Brain microvascular endothelial cell (primary cell): Measurements from ENCODE around the gene SUN5.

ENCODE experiments used
- DNase-seq: peaks from one replicate; pipeline ENCODE4 v3.0.0-alpha.2; 2020
- H3K27ac ChIP-seq: fragments of 250-450 bp; sonication (Bioruptor Pico); 2 replicates; pipeline ENCODE4 v1.5.1; 2020; ENCODE audit warnings: mild to moderate bottlenecking, moderate library complexity
- H3K27me3 ChIP-seq: fragments of 250-450 bp; sonication (Bioruptor Pico); replicated peaks from 2 replicates; pipeline ENCODE4 v1.5.1; 2020; ENCODE audit warnings: mild to moderate bottlenecking
- H3K36me3 ChIP-seq: fragments of 250-450 bp; sonication (Bioruptor Pico); replicated peaks from 2 replicates; pipeline ENCODE4 v1.5.1; 2020; ENCODE audit warnings: mild to moderate bottlenecking
- H3K4me3 ChIP-seq: 2 replicates; pipeline ENCODE4 v1.5.1; 2011; ENCODE audit warnings: low read depth, mild to moderate bottlenecking, control low read depth, low read length, moderate library complexity
- in situ Hi-C: cut with HindIII; loops from 2 replicates; pipeline ENCODE4 v1.10.0; 2017; ENCODE audit warnings: low sequenced_read_pairs, low pct_ligation_motif_present
- TF ChIP-seq, protein P1 (sequence below): IDR thresholded peaks from 2 replicates; pipeline ENCODE4 v1.5.1; 2011; ENCODE audit warnings: low read depth, mild to moderate bottlenecking, moderate library complexity, low read length, control low read depth, inconsistent platforms; ENCODE audit errors: missing control alignments

SUN5 gene

DNA sequence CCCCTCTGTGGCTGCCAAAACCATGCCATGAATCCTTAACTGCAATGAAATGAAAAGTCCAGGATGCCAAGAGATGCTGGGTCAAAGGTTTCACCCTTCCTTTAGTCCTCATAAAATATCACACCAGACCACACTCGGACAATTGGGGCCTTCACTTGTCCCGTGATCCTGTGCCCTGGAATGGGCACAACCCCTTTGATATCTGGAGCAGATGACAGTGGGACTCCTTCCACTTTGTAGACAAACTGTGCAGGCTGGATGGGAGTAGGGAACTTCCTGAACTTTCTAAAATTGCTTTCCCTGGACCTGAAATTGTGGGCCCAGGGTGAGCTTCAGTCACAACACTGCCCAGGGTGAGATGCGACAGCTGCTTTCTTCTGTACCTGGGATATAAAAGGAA lies 17.6 kb upstream of the SUN5 start:
- TF ChIP-seq, protein P1, sequence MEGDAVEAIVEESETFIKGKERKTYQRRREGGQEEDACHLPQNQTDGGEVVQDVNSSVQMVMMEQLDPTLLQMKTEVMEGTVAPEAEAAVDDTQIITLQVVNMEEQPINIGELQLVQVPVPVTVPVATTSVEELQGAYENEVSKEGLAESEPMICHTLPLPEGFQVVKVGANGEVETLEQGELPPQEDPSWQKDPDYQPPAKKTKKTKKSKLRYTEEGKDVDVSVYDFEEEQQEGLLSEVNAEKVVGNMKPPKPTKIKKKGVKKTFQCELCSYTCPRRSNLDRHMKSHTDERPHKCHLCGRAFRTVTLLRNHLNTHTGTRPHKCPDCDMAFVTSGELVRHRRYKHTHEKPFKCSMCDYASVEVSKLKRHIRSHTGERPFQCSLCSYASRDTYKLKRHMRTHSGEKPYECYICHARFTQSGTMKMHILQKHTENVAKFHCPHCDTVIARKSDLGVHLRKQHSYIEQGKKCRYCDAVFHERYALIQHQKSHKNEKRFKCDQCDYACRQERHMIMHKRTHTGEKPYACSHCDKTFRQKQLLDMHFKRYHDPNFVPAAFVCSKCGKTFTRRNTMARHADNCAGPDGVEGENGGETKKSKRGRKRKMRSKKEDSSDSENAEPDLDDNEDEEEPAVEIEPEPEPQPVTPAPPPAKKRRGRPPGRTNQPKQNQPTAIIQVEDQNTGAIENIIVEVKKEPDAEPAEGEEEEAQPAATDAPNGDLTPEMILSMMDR, result no peak
- no peak for DNase-seq
- H3K4me3 ChIP-seq, result no peak overlapping the region
- no peaks in the 10 kb centered on the region for H3K27me3 ChIP-seq
- in situ Hi-C loops, result no loop called here
- H3K36me3 ChIP-seq, result no peaks in the 10 kb centered on the region
- H3K27ac ChIP-seq, result no peak overlapping the region

DNA sequence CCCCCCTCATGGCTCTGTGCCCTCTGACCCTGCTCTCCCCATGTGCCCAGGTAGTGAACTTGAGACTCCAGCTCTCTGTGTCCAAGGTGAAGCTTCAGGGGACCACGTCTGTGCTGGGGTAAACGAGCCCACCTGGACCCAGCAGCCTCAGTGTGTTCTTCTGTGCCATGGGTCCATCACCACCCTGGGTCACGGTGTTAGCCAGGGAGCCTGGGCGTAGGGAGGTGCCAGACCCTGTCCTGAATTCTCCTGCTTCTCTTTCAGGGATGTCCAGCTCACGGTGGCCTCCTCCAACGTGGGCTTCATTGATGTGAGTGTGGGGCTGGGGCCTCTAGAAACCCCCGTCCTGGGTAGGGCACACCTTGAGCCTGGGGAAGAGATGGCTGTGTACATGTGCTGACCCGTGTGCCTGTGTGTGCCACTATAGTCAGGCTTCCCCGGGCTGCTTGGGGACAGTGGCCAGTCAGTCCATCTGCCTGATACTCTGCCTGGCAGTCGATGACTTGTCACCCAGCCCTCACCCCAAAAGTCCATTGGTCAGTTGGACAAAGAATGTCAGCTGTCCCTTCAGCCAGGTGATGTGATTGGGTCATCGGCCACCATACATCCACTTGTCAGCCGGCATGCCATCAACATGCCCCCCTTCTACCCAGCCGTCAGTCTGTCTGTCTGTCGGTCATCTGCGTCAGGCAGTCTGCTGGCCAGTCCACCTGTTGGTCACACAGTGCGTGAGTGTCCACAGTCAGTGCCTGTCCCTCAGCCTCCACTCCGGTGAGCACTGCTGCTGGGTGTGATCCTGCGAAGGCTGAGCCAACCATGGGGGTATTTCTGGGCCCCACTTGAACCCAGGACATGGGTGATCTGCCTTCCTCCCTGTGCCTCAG lies 16.3 kb upstream of the SUN5 start:
- no peak overlapping the region for H3K27ac ChIP-seq
- H3K4me3 ChIP-seq, result no peak overlapping the region
- in situ Hi-C loops, result no loop called here
- no peaks in the 10 kb centered on the region for H3K27me3 ChIP-seq
- no peak for DNase-seq
- TF ChIP-seq, protein P1, result no peak
- H3K36me3 ChIP-seq, result no peaks in the 10 kb centered on the region

DNA sequence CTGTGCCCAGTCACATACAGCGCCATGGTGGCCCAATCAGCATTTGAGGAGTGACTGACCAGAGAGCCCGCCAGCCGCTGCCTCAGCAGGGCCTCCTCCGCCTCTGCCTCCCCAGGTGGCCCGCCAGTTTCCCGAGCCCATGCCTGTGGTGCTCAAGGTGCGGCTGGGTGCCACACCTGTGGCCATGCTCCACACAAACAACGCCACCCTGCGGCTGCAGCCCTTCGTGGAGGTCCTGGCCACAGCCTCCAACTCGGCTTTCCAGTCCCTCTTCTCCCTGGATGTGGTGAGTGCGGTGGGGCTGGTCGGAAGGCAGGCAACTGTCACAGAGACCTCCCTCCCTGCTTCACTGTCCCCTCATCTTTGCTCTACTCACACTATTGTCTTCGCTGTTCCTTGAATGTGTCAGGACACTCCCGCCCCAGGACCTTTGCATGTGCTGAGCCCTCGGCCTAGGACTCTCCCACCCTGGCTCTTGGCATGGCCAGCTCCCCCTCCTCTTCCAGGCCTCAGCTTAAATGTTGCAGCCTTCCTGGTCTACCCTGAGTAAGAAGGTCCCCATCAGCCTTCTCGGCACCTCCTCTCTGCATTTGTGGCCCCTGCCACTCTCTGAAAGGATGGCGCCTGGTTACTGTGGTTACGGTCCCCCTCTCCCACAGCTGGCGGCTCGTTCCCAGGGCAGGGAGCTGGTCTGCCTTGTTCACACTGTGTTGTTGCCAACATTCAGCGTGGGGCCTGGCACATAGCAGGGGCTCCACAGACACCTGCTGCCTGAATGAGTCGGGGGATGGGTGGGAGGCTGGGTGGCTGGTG lies 15.4 kb upstream of the SUN5 start:
- TF ChIP-seq, protein P1, result no peak
- Histone ChIP-seq H3K27ac (no peak overlapping the region), H3K4me3 (no peak overlapping the region), H3K27me3 (no peaks in the 10 kb centered on the region), H3K36me3 (no peaks in the 10 kb centered on the region)
- in situ Hi-C loops, result no loop called here
- no peak for DNase-seq

DNA sequence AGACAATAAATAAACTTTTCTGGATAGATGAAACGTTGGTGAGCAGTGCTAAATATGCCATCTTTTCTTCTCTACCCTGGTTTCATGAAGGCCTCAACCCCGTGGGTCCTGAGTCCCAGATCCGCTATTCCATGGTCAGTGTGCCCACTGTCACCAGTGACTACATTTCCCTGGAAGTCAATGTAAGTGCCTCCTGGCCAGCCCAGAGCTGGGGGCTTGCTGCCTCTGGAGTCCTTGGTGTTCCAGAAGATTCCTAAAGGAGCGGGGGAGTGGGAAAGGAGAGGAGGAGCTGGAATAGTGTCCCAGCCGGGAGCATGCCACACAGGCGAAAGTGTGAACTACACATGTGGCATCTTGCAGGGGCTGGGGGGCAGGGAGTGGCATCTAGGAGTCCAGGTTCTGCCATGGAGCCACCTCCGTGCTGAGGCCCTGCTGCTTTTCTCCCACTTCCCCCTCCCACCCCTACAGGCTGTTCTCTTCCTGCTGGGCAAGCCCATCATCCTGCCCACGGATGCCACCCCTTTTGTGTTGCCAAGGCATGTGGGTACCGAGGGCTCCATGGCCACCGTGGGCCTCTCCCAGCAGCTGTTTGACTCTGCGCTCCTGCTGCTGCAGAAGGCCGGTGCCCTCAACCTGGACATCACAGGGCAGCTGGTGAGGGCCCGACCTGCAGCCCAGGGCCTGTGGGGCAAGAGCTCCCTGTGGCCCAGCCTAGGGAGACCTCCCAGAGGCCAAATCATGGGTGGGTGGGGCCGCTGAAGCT lies 14.1 kb upstream of the SUN5 start:
- in situ Hi-C loops, result no loop called here

DNA sequence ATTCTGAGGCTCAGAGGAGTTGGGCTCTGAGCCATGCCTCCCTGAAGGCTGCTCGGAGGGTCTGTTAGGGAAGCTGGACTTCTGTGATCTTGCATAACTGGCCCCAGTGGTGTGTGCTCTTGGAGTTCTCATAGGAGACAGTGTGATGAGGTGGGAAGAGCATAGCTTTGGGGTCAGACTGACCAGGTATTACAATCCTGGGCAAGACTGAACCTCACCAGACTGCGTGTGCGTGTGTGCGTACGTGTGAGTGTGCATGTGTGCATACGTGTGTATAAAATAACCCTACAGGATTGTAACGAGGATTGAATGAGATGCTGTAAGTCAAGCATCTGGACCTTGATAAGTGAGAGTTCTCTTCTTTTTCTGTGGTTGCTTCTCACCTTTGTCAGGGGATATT lies 13.3 kb upstream of the SUN5 start:
- in situ Hi-C loops, result no loop called here
- Histone ChIP-seq H3K27ac (no peak overlapping the region), H3K4me3 (no peak overlapping the region), H3K36me3 (no peaks in the 10 kb centered on the region), H3K27me3 (no peaks in the 10 kb centered on the region)
- TF ChIP-seq, protein P1, result no peak
- no peak for DNase-seq

More for the DNA sequence above, 14.1 kb upstream of the SUN5 start:
- TF ChIP-seq, protein P1, result no peak
- Histone ChIP-seq H3K4me3 (no peak overlapping the region), H3K27me3 (no peaks in the 10 kb centered on the region), H3K36me3 (no peaks in the 10 kb centered on the region), H3K27ac (no peak overlapping the region)
- no peak for DNase-seq
